ENCODE results near the gene RBM10.

DNA sequence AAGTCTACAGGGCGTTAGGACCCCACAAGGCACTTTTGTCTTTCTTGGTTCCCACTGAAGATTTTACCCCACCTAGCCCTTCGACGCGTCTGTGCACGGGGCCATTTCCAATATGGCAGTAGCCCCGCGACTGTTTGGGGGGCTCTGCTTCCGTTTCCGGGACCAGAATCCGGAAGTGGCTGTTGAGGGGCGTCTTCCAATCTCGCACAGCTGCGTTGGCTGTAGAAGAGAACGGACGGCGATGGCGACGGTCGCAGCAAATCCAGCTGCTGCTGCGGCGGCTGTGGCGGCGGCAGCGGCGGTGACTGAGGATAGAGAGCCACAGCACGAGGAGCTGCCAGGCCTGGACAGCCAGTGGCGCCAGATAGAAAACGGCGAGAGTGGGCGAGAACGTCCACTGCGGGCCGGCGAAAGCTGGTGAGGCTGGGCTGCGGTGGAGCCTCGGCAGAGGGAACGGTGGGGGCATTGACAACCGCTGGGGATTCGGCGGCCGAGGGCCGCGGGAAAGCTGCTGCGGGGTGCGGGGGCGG is 87.8 kb downstream of the RBM10 start, which contains the start of gene USP11:
- TF ChIP-seq, protein P1, sequence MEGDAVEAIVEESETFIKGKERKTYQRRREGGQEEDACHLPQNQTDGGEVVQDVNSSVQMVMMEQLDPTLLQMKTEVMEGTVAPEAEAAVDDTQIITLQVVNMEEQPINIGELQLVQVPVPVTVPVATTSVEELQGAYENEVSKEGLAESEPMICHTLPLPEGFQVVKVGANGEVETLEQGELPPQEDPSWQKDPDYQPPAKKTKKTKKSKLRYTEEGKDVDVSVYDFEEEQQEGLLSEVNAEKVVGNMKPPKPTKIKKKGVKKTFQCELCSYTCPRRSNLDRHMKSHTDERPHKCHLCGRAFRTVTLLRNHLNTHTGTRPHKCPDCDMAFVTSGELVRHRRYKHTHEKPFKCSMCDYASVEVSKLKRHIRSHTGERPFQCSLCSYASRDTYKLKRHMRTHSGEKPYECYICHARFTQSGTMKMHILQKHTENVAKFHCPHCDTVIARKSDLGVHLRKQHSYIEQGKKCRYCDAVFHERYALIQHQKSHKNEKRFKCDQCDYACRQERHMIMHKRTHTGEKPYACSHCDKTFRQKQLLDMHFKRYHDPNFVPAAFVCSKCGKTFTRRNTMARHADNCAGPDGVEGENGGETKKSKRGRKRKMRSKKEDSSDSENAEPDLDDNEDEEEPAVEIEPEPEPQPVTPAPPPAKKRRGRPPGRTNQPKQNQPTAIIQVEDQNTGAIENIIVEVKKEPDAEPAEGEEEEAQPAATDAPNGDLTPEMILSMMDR (IDR thresholded peaks at IDR 0.05; ENCODE audit: low read depth, low read length, poor library complexity, severe bottlenecking), result no peak
- no peak for TF ChIP-seq EZH2phosphoT487 (IDR thresholded peaks at IDR 0.05; ENCODE audit: borderline replicate concordance, low read length)
